Fibroblast of lung (primary cell): ENCODE data around the gene ACAN. TPM values are rescaled to one million over a fixed set of nuclear protein-coding genes. Genes with fewer than 3 reads are reported as not detected.

Source experiments
- DNase-seq, 2 donors: peaks; one replicate each; pipeline versions ENCODE4 v3.0.0 to v3.0.0-alpha.2; 2010; ENCODE audit warnings: low read depth in 2 of 2
- H2AFZ ChIP-seq: 2 replicates; pipeline ENCODE4 v1.5.1; 2012; ENCODE audit warnings: low read length, control low read depth, inconsistent platforms
- H3K27ac ChIP-seq: 2 replicates; pipeline ENCODE4 v1.5.1; 2011; ENCODE audit warnings: low read length, control low read depth; ENCODE audit not compliant: insufficient read depth
- H3K27me3 ChIP-seq: 2 replicates; pipeline ENCODE4 v1.5.1; 2011; ENCODE audit warnings: mild to moderate bottlenecking, low read length; ENCODE audit not compliant: control insufficient read depth, insufficient read depth
- H3K36me3 ChIP-seq: 2 replicates; pipeline ENCODE4 v1.5.1; 2011; ENCODE audit warnings: low read length; ENCODE audit not compliant: control insufficient read depth, insufficient read depth
- H3K4me1 ChIP-seq: 2 replicates; pipeline ENCODE4 v1.5.1; 2011; ENCODE audit warnings: low read length; ENCODE audit not compliant: control insufficient read depth, insufficient read depth; ENCODE audit errors: extremely low read depth
- H3K4me2 ChIP-seq: 2 replicates; pipeline ENCODE4 v1.5.1; 2011; ENCODE audit warnings: low read length, control low read depth; ENCODE audit not compliant: insufficient read depth; ENCODE audit errors: extremely low read depth
- H3K4me3 ChIP-seq, 4 experiments: fragments of 200-600 bp in 1 of 4; sonication (generic) in 1 of 4; replicated peaks in 1 of 4; 2 replicates each; pipeline ENCODE4 v1.5.1; 2011 to 2016; ENCODE audit warnings: low read length in 4 of 4, low read depth in 3 of 4, mild to moderate bottlenecking in 3 of 4, control low read depth in 2 of 4, inconsistent platforms in 1 of 4, mixed read lengths in 1 of 4; ENCODE audit not compliant: insufficient read depth in 1 of 4; ENCODE audit errors: control extremely low read depth in 1 of 4
- H3K79me2 ChIP-seq: 2 replicates; pipeline ENCODE4 v1.5.1; 2012; ENCODE audit warnings: mild to moderate bottlenecking, low read length, inconsistent platforms; ENCODE audit not compliant: control insufficient read depth, insufficient read depth
- H3K9ac ChIP-seq: 2 replicates; pipeline ENCODE4 v1.5.1; 2011; ENCODE audit warnings: mild to moderate bottlenecking, low read length, control low read depth; ENCODE audit not compliant: insufficient read depth
- H3K9me3 ChIP-seq: 2 replicates; pipeline ENCODE4 v1.5.1; 2012; ENCODE audit warnings: low read depth, low read length; ENCODE audit not compliant: control insufficient read depth, insufficient read depth
- H4K20me1 ChIP-seq: 2 replicates; pipeline ENCODE4 v1.5.1; 2011; ENCODE audit warnings: low read length; ENCODE audit not compliant: control insufficient read depth, insufficient read depth; ENCODE audit errors: extremely low read depth
- EZH2 ChIP-seq: IDR thresholded peaks from 2 replicates; pipeline ENCODE4 v1.5.1; 2012; ENCODE audit warnings: low read length, control low read depth, mild to moderate bottlenecking; ENCODE audit errors: missing control alignments
- polyA plus RNA-seq, 2 donors: library from polyadenylated mRNA; depleted of rRNA in 1 of 2; stranded (reverse) in 1 of 2; unstranded in 1 of 2; fragments of >200 nt; gene quantifications; 2 replicates each; pipeline ENCODE4 v1.2.1, GENCODE V29; 2011 to 2012; ENCODE audit warnings: missing spikeins in 1 of 2
- total RNA-seq: library from RNA; depleted of rRNA; stranded (reverse); fragments of >200 nt; gene quantifications from 2 replicates; pipeline ENCODE4 v1.2.1, GENCODE V29; 2014
- TF ChIP-seq, protein P1 (sequence below), 2 donors: IDR thresholded peaks in 1 of 2; conservative IDR thresholded peaks in 1 of 2; 1 replicate in 1 of 2; 2 replicates in 1 of 2; pipeline ENCODE4 v1.5.1; 2011 to 2012; ENCODE audit warnings: low read length in 2 of 2, control low read depth in 1 of 2, inconsistent platforms in 1 of 2, low read depth in 1 of 2, mild to moderate bottlenecking in 1 of 2

The ACAN gene
- total and polyA plus RNA-seq, 2 donors (not counting 1 experiment from before 2014, with no cell fraction given), result under 0.01 to 3.0 TPM

DNA sequence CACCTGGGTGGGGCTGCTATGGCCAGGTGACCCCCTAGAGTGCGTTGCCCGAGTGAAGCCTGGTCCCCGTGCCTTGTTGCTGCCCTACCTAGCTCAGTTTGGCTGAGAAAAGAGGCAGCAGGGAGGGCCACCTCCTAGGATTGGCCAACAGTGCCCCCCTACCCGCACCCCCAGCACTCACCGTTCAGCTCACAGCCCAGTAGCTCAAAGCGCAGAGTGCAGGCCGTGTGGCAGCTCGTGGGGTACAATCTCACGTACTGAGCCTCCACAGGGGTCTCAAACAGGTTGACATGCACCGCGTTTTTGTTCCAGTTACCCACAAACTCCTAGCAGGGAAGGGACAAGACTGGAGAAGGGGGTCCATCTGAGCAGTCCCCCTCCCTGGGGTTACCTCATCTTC, 102.3 kb downstream of the ACAN start:
- no peak overlapping the region for H3K4me3 ChIP-seq
- no peak overlapping the region for H2AFZ ChIP-seq
- H3K9ac ChIP-seq, result no peak overlapping the region
- H4K20me1 ChIP-seq, result no peaks in the 10 kb centered on the region
- H3K79me2 ChIP-seq, result no peaks in the 10 kb centered on the region
- H3K36me3 ChIP-seq, result peaks cover 15% of the 10 kb centered on the region
- no peak for DNase-seq
- no peaks in the 10 kb centered on the region for H3K9me3 ChIP-seq
- H3K27ac ChIP-seq, result no peak overlapping the region
- no peaks in the 10 kb centered on the region for H3K27me3 ChIP-seq
- no peak overlapping the region for H3K4me2 ChIP-seq
- TF ChIP-seq, protein P1, sequence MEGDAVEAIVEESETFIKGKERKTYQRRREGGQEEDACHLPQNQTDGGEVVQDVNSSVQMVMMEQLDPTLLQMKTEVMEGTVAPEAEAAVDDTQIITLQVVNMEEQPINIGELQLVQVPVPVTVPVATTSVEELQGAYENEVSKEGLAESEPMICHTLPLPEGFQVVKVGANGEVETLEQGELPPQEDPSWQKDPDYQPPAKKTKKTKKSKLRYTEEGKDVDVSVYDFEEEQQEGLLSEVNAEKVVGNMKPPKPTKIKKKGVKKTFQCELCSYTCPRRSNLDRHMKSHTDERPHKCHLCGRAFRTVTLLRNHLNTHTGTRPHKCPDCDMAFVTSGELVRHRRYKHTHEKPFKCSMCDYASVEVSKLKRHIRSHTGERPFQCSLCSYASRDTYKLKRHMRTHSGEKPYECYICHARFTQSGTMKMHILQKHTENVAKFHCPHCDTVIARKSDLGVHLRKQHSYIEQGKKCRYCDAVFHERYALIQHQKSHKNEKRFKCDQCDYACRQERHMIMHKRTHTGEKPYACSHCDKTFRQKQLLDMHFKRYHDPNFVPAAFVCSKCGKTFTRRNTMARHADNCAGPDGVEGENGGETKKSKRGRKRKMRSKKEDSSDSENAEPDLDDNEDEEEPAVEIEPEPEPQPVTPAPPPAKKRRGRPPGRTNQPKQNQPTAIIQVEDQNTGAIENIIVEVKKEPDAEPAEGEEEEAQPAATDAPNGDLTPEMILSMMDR (conservative IDR thresholded peaks at IDR 0.05 in 1 of 2, IDR thresholded peaks at IDR 0.05 in 1 of 2; ENCODE audit: low read depth in 1 of 2, low read length in 2 of 2), result no peak
- no peak for TF ChIP-seq EZH2
- peaks cover 2% of the 10 kb centered on the region for H3K4me1 ChIP-seq

DNA sequence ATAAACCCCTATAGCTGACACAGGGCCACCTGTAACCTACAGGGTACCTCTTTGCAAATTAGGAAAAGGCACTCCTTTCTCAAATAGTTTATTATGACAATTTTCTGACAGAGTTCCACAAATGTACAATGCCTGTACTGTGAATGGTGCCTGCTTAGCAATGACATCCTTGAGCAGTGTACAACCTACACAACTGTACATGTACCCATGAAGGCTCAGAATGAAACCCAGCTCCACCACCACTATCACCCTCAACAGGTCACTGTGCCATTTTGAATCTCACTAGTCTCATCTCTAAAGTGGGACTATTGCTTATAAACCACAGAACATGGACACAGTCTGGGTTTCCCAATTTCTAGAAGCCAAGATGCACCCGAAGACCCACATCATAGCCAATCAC, 102.9 kb downstream of the ACAN start:
- Histone ChIP-seq H3K27ac (no peak overlapping the region), H3K4me2 (no peak overlapping the region), H3K9me3 (no peaks in the 10 kb centered on the region), H3K4me1 (peaks cover 2% of the 10 kb centered on the region), H3K9ac (no peak overlapping the region), H3K4me3 (no peak overlapping the region), H4K20me1 (no peaks in the 10 kb centered on the region), H3K27me3 (no peaks in the 10 kb centered on the region), H3K79me2 (no peaks in the 10 kb centered on the region), H2AFZ (no peak overlapping the region), H3K36me3 (peaks cover 15% of the 10 kb centered on the region)
- no peak for DNase-seq
- TF ChIP-seq, protein P1 (conservative IDR thresholded peaks at IDR 0.05 in 1 of 2, IDR thresholded peaks at IDR 0.05 in 1 of 2; ENCODE audit: low read depth in 1 of 2, low read length in 2 of 2), result no peak
- no peak for TF ChIP-seq EZH2

DNA sequence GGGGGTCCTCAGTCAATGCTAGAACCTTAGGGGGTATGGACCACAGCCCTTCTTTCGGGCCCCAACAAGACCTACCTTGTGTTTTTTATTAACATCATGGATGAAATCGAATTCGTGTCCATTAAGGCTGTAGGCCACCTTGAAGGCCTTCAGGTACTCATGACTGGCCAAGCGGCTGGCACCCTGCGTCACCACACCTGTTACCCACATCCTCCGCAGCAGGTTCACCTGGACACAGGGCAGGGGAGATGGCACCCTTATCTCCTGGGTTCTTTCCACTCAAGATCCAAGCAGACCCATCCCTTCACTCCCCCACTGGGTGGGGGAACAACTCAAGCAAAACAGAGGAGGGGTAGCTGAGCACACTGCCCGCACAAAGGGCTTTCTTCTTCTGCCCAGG, 103.3 kb downstream of the ACAN start:
- no peaks in the 10 kb centered on the region for H3K9me3 ChIP-seq
- H3K36me3 ChIP-seq, result peaks cover 13% of the 10 kb centered on the region
- H3K4me1 ChIP-seq, result peaks cover 2% of the 10 kb centered on the region
- H3K4me3 ChIP-seq, result no peak overlapping the region
- no peak overlapping the region for H3K4me2 ChIP-seq
- H4K20me1 ChIP-seq, result no peaks in the 10 kb centered on the region
- TF ChIP-seq, protein P1 (conservative IDR thresholded peaks at IDR 0.05 in 1 of 2, IDR thresholded peaks at IDR 0.05 in 1 of 2; ENCODE audit: low read depth in 1 of 2, low read length in 2 of 2), result no peak
- no peak for TF ChIP-seq EZH2
- no peaks in the 10 kb centered on the region for H3K79me2 ChIP-seq
- no peak overlapping the region for H3K27ac ChIP-seq
- H3K27me3 ChIP-seq, result no peaks in the 10 kb centered on the region
- no peak overlapping the region for H2AFZ ChIP-seq
- no peak for DNase-seq
- no peak overlapping the region for H3K9ac ChIP-seq
